Endothelial cell of umbilical vein (primary cell): Measurements from ENCODE around the gene PTTG1IP. TPM values are rescaled to one million over a fixed set of nuclear protein-coding genes. Genes with fewer than 3 reads are reported as not detected.

Experiments
- BruUV-seq: library from RNA; stranded (reverse); fragments of 400-500 nt; replicated peaks from 2 replicates; lab custom pipeline; 2021; lab: Mats Ljungman, UMichigan
- CTCF ChIA-PET: fragments of 300-600, 350-600 bp; sonication (Branson Sonifier 250); formaldehyde crosslinking; loops from one replicate; lab custom pipeline; 2021; ENCODE audit warnings: antibody characterized with exemption, inconsistent platforms; lab: Charles Lee
- POLR2A ChIA-PET: fragments of 300-600, 350-600 bp; sonication (Branson Sonifier 250); formaldehyde crosslinking; loops from one replicate; lab custom pipeline; 2021; ENCODE audit warnings: antibody characterized with exemption, inconsistent platforms; lab: Charles Lee
- DNase-seq: peaks from one replicate; pipeline ENCODE4 v3.0.0-alpha.2; 2011; ENCODE audit warnings: low read depth, low spot score
- FAIRE-seq: peaks from 2 replicates; lab custom pipeline; 2011; peaks lifted over from hg19 to GRCh38; lab: Jason Lieb, UNC
- H2AFZ ChIP-seq: 2 replicates; pipeline ENCODE4 v1.6.0; 2012; ENCODE audit warnings: low read depth, low read length, control low read depth, inconsistent platforms
- H3K27ac ChIP-seq: 2 replicates; pipeline ENCODE4 v1.5.1; 2011; ENCODE audit warnings: low read depth, mild to moderate bottlenecking, control low read depth, low read length, moderate library complexity; ENCODE audit not compliant: insufficient read depth
- H3K27me3 ChIP-seq, 2 experiments: 2 replicates each; pipeline versions ENCODE4 v1.6.0 to v1.6.1; 2011; ENCODE audit warnings: low read length in 2 of 2, mixed read lengths in 1 of 2; ENCODE audit not compliant: control insufficient read depth in 2 of 2, insufficient read depth in 2 of 2
- H3K36me3 ChIP-seq, 2 experiments: 2 replicates in 1 of 2; 3 replicates in 1 of 2; pipeline ENCODE4 v1.5.1; 2011; ENCODE audit warnings: low read length in 2 of 2, mild to moderate bottlenecking in 1 of 2, moderate library complexity in 1 of 2; ENCODE audit not compliant: control insufficient read depth in 2 of 2, insufficient read depth in 2 of 2; ENCODE audit errors: extremely low read depth in 1 of 2
- H3K4me1 ChIP-seq: 3 replicates; pipeline ENCODE4 v1.5.1; 2011; ENCODE audit warnings: mild to moderate bottlenecking, low read length; ENCODE audit not compliant: control insufficient read depth, insufficient read depth; ENCODE audit errors: extremely low read depth
- H3K4me2 ChIP-seq: 2 replicates; pipeline ENCODE4 v1.6.1; 2011; ENCODE audit warnings: low read length, control low read depth, mixed read lengths; ENCODE audit not compliant: insufficient read depth
- H3K4me3 ChIP-seq, 3 experiments: fragments of 200-600 bp in 1 of 3; sonication (generic), shearing (Covaris generic) in 1 of 3; replicated peaks in 1 of 3; 2 replicates each; pipeline ENCODE4 v1.5.1; 2011 to 2016; ENCODE audit warnings: control low read depth in 3 of 3, low read length in 3 of 3, mild to moderate bottlenecking in 2 of 3, inconsistent platforms in 1 of 3, low read depth in 1 of 3, moderate library complexity in 1 of 3; ENCODE audit not compliant: insufficient read depth in 1 of 3
- H3K79me2 ChIP-seq: 2 replicates; pipeline ENCODE4 v1.6.0; 2012; ENCODE audit warnings: low read length, inconsistent platforms; ENCODE audit not compliant: control insufficient read depth, insufficient read depth
- H3K9ac ChIP-seq: replicated peaks from 2 replicates; pipeline ENCODE3; 2011; ENCODE audit warnings: low read length, control low read depth; ENCODE audit not compliant: insufficient read depth; ENCODE audit errors: extremely low read depth
- H3K9me1 ChIP-seq: replicated peaks from 3 replicates; pipeline ENCODE4 v1.6.0; 2011; ENCODE audit warnings: mild to moderate bottlenecking, low read length; ENCODE audit not compliant: control insufficient read depth, insufficient read depth; ENCODE audit errors: extremely low read depth
- H3K9me3 ChIP-seq: replicated peaks from 2 replicates; pipeline ENCODE4 v1.5.1; 2012; ENCODE audit warnings: low read length, inconsistent platforms; ENCODE audit not compliant: control insufficient read depth, insufficient read depth
- H4K20me1 ChIP-seq: replicated peaks from 2 replicates; pipeline ENCODE3; 2011; ENCODE audit warnings: mild to moderate bottlenecking, low read length; ENCODE audit not compliant: control insufficient read depth, insufficient read depth; ENCODE audit errors: extremely low read depth
- EZH2 ChIP-seq: IDR thresholded peaks from 2 replicates; pipeline ENCODE4 v1.6.1; 2012; ENCODE audit warnings: borderline replicate concordance, low read depth, mild to moderate bottlenecking, moderate library complexity, low read length, inconsistent platforms; ENCODE audit not compliant: severe bottlenecking
- FOS ChIP-seq: IDR thresholded peaks from 2 replicates; pipeline ENCODE4 v1.6.1; 2011; ENCODE audit warnings: mild to moderate bottlenecking, low read length, moderate library complexity, borderline replicate concordance; ENCODE audit not compliant: insufficient read depth
- GATA2 ChIP-seq: IDR thresholded peaks from 2 replicates; pipeline ENCODE4 v1.7.0; 2011; ENCODE audit warnings: low read depth, mild to moderate bottlenecking, moderate library complexity, mixed read lengths, low read length; ENCODE audit not compliant: insufficient read length, insufficient read depth
- JUN ChIP-seq: IDR thresholded peaks from 2 replicates; pipeline ENCODE4 v1.6.1; 2011; ENCODE audit warnings: borderline replicate concordance, low read depth; ENCODE audit not compliant: insufficient read length, insufficient read depth
- MYC ChIP-seq: IDR thresholded peaks from one replicate; pipeline ENCODE4 v1.6.1; 2011; ENCODE audit warnings: mild to moderate bottlenecking, low read depth, low read length
- POLR2A ChIP-seq: IDR thresholded peaks from 2 replicates; pipeline ENCODE4 v1.6.1; 2012; ENCODE audit warnings: low read depth, mild to moderate bottlenecking, control low read depth, low read length
- POLR2AphosphoS5 ChIP-seq: IDR thresholded peaks from 2 replicates; pipeline ENCODE4 v1.6.1; 2012; ENCODE audit warnings: low read depth, mild to moderate bottlenecking, control low read depth, low read length, moderate library complexity; ENCODE audit not compliant: insufficient read depth
- dilution Hi-C: fragments of 300-500 bp; cut with MboI; formaldehyde crosslinking; loops from one replicate; pipeline ENCODE4 v1.15.0; 2019; ENCODE audit warnings: low sequenced_read_pairs; ENCODE audit not compliant: extremely low pct_ligation_motif_present
- intact Hi-C: fragments of 100-400 bp; cut with micrococcal nuclease; formaldehyde crosslinking; loops from one replicate; pipeline ENCODE4 v1.10.0; 2022
- polyA plus RNA-seq, 4 experiments: library from polyadenylated mRNA; depleted of rRNA in 3 of 4; stranded (reverse) in 3 of 4; unstranded in 1 of 4; fragments of >200 nt; gene quantifications; 2 replicates each; pipeline versions ENCODE4 v1.2.1 to v1.2.3, GENCODE V29; 2011 to 2012; ENCODE audit warnings: missing spikeins in 1 of 4
- total RNA-seq: library from RNA; stranded (reverse); gene quantifications from 2 replicates; pipeline ENCODE4 v1.2.3, GENCODE V29; 2021
- TF ChIP-seq, protein P1 (sequence below), 2 donors: IDR thresholded peaks; 1 replicate in 1 of 2; 2 replicates in 1 of 2; pipeline ENCODE4 v1.5.1; 2011; ENCODE audit warnings: low read length in 2 of 2, mild to moderate bottlenecking in 2 of 2, moderate library complexity in 2 of 2, control low read depth in 1 of 2, inconsistent platforms in 1 of 2, low read depth in 1 of 2; ENCODE audit not compliant: insufficient read depth in 1 of 2; ENCODE audit errors: extremely low read depth in 1 of 2
- TF ChIP-seq, protein P2 (sequence below): IDR thresholded peaks from 2 replicates; pipeline ENCODE4 v1.6.1; 2011; ENCODE audit not compliant: insufficient read depth, insufficient read length

PTTG1IP gene
- total and polyA plus RNA-seq, 2 donors (not counting 3 experiments of a cell fraction or from before 2014, with no cell fraction given): 342 to 415 TPM

DNA sequence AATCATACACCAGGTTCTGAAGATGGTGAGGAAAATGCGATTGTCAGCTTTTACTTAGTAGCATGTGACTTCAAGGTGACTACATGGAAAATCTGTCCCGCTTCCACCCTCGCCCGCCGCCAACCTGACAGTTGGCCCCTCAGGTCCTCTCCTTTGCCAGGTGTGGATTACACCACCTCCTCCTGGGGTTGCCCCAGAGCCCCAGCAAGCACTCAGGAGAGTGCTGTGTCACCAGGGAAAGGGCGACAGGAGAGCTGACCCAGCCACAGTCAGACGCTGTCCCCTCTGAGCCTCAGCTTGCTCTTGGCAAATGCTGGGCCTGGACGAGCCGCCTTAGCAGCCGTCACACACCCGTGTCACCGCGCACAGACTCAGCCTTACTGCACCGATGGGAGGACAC, 17.9 kb downstream of the PTTG1IP start:
- BruUV-seq: no TSS peak

More for the DNA sequence above, 17.9 kb downstream of the PTTG1IP start:
- Histone ChIP-seq H3K4me3 (no peak overlapping the region), H3K9ac (no peak overlapping the region), H3K9me3 (no peaks in the 10 kb centered on the region), H3K36me3 (peaks cover 38 to 64% of the 10 kb centered on the region in 2 experiments), H4K20me1 (peaks cover 11% of the 10 kb centered on the region), H2AFZ (no peak overlapping the region), H3K27ac (no peak overlapping the region), H3K79me2 (peaks cover 81% of the 10 kb centered on the region), H3K27me3 (no peaks in the 10 kb centered on the region), H3K9me1 (no peaks in the 10 kb centered on the region), H3K4me1 (no peaks in the 10 kb centered on the region), H3K4me2 (no peak overlapping the region)
- TF ChIP-seq POLR2AphosphoS5 (no peak), JUN (no peak), FOS (no peak), EZH2 (no peak), GATA2 (no peak), POLR2A (no peak), MYC (no peak)
- TF ChIP-seq, protein P1, sequence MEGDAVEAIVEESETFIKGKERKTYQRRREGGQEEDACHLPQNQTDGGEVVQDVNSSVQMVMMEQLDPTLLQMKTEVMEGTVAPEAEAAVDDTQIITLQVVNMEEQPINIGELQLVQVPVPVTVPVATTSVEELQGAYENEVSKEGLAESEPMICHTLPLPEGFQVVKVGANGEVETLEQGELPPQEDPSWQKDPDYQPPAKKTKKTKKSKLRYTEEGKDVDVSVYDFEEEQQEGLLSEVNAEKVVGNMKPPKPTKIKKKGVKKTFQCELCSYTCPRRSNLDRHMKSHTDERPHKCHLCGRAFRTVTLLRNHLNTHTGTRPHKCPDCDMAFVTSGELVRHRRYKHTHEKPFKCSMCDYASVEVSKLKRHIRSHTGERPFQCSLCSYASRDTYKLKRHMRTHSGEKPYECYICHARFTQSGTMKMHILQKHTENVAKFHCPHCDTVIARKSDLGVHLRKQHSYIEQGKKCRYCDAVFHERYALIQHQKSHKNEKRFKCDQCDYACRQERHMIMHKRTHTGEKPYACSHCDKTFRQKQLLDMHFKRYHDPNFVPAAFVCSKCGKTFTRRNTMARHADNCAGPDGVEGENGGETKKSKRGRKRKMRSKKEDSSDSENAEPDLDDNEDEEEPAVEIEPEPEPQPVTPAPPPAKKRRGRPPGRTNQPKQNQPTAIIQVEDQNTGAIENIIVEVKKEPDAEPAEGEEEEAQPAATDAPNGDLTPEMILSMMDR (IDR thresholded peaks at IDR 0.05; ENCODE audit: extremely low read depth in 1 of 2, insufficient read depth in 1 of 2, low read depth in 1 of 2, low read length in 2 of 2): no peak
- TF ChIP-seq, protein P2, sequence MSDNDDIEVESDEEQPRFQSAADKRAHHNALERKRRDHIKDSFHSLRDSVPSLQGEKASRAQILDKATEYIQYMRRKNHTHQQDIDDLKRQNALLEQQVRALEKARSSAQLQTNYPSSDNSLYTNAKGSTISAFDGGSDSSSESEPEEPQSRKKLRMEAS: no peak
- dilution Hi-C loops: no loop called here
- ChIA-PET POLR2A (no interaction called here), CTCF (no interaction called here)
- FAIRE-seq: no peak
- no peak for DNase-seq
- intact Hi-C loops: no loop called here
